H1 (cell line): Measurements from ENCODE around the gene GZMM. TPM values are rescaled to one million over a fixed set of nuclear protein-coding genes. Genes with fewer than 3 reads are reported as not detected.

Source experiments
- CTCF ChIA-PET: fragments of 300-600 bp; sonication (Branson Sonifier 250); formaldehyde crosslinking; loops from one replicate; lab custom pipeline; 2021; ENCODE audit not compliant: partially characterized antibody; lab: Charles Lee
- POLR2A ChIA-PET: fragments of 300-600 bp; sonication (Branson Sonifier 250); formaldehyde crosslinking; loops from one replicate; lab custom pipeline; 2021; ENCODE audit warnings: inconsistent platforms; ENCODE audit not compliant: partially characterized antibody; lab: Charles Lee
- DNase-seq, 2 experiments: peaks; one replicate each; pipeline versions ENCODE4 v3.0.0 to v3.0.0-alpha.2; 2010 to 2022; ENCODE audit warnings: low spot score in 2 of 2, low read depth in 1 of 2, mixed read lengths in 1 of 2
- FAIRE-seq: peaks from 2 replicates; lab custom pipeline; 2011; peaks lifted over from hg19 to GRCh38; lab: Jason Lieb, UNC
- H2AFZ ChIP-seq: 2 replicates; pipeline ENCODE4 v1.8.1; 2012; ENCODE audit warnings: low read length, inconsistent platforms
- H2AK5ac ChIP-seq: 2 replicates; pipeline ENCODE4 v1.6.1; 2013; ENCODE audit warnings: low read depth, low read length
- H2BK120ac ChIP-seq: replicated peaks from 2 replicates; pipeline ENCODE3; 2013; ENCODE audit warnings: low read depth, low read length, inconsistent platforms
- H2BK12ac ChIP-seq: 2 replicates; pipeline ENCODE4 v1.6.1; 2013; ENCODE audit warnings: low read depth, low read length
- H2BK15ac ChIP-seq: 2 replicates; pipeline ENCODE4 v1.6.1; 2013; ENCODE audit warnings: low read length
- H2BK20ac ChIP-seq: 2 replicates; pipeline ENCODE4 v1.6.1; 2013; ENCODE audit warnings: low read length
- H2BK5ac ChIP-seq: 2 replicates; pipeline ENCODE4 v1.6.1; 2013; ENCODE audit warnings: low read depth, low read length
- H3K14ac ChIP-seq: 2 replicates; pipeline ENCODE4 v1.6.1; 2013; ENCODE audit warnings: inconsistent platforms; ENCODE audit not compliant: insufficient read length
- H3K18ac ChIP-seq: 2 replicates; pipeline ENCODE4 v1.6.1; 2013; ENCODE audit warnings: low read length; ENCODE audit errors: extremely low read depth
- H3K23ac ChIP-seq: 2 replicates; pipeline ENCODE4 v1.6.1; 2013; ENCODE audit warnings: inconsistent platforms; ENCODE audit not compliant: insufficient read length
- H3K23me2 ChIP-seq: 2 replicates; pipeline ENCODE4 v1.6.1; 2013; ENCODE audit warnings: low read depth, low read length
- H3K27ac ChIP-seq: 2 replicates; pipeline ENCODE4 v1.6.1; 2011; ENCODE audit warnings: low read depth, low read length, inconsistent platforms
- H3K27me3 ChIP-seq, 4 experiments: replicated peaks in 1 of 4; 1 replicate in 1 of 4; 2 replicates in 3 of 4; pipeline versions ENCODE4 v1.6.1 to v1.8.1; 2011 to 2013; ENCODE audit warnings: low read length in 3 of 4, mild to moderate bottlenecking in 3 of 4, inconsistent platforms in 2 of 4, mixed read lengths in 2 of 4, moderate library complexity in 1 of 4; ENCODE audit not compliant: control insufficient read depth in 3 of 4, insufficient read depth in 3 of 4; ENCODE audit errors: extremely low read depth in 1 of 4
- H3K36me3 ChIP-seq, 4 experiments: 2 replicates each; pipeline versions ENCODE4 v1.6.1 to v1.8.1; 2011 to 2013; ENCODE audit warnings: mild to moderate bottlenecking in 4 of 4, low read length in 3 of 4, moderate library complexity in 2 of 4, control low read depth in 1 of 4, inconsistent platforms in 1 of 4; ENCODE audit not compliant: insufficient read depth in 4 of 4, control insufficient read depth in 2 of 4
- H3K4ac ChIP-seq: replicated peaks from 2 replicates; pipeline ENCODE3; 2013; ENCODE audit warnings: low read length, low read depth, mixed read lengths, inconsistent platforms; ENCODE audit not compliant: insufficient read length
- H3K4me1 ChIP-seq, 4 experiments: replicated peaks in 1 of 4; 1 replicate in 1 of 4; 2 replicates in 3 of 4; pipeline versions ENCODE4 v1.6.1 to v1.8.1; 2011 to 2013; ENCODE audit warnings: low read length in 3 of 4, inconsistent platforms in 2 of 4, mixed read lengths in 1 of 4; ENCODE audit not compliant: insufficient read depth in 4 of 4, control insufficient read depth in 3 of 4
- H3K4me2 ChIP-seq, 2 experiments: 2 replicates each; pipeline versions ENCODE4 v1.6.1 to v1.8.1; 2011 to 2013; ENCODE audit warnings: low read depth in 2 of 2, low read length in 2 of 2, control low read depth in 1 of 2, inconsistent platforms in 1 of 2, mild to moderate bottlenecking in 1 of 2; ENCODE audit not compliant: insufficient read depth in 1 of 2
- H3K4me3 ChIP-seq, 4 experiments: fragments of 200-600, 300-600 bp in 1 of 4; sonication (generic), shearing (Covaris generic), sonication (Bioruptor Twin) in 1 of 4; 2 replicates each; pipeline versions ENCODE4 v1.5.1 to v1.8.1; 2011 to 2016; ENCODE audit warnings: low read length in 4 of 4, low read depth in 3 of 4, control low read depth in 2 of 4, inconsistent platforms in 2 of 4, mild to moderate bottlenecking in 2 of 4, mixed read lengths in 1 of 4, moderate library complexity in 1 of 4; ENCODE audit not compliant: insufficient read depth in 2 of 4; ENCODE audit errors: extremely low read depth in 1 of 4
- H3K56ac ChIP-seq: replicated peaks from 2 replicates; pipeline ENCODE3; 2013; ENCODE audit warnings: low read depth, mild to moderate bottlenecking, mixed read lengths, low read length, inconsistent platforms; ENCODE audit not compliant: insufficient read length
- H3K79me1 ChIP-seq: 2 replicates; pipeline ENCODE4 v1.6.1; 2013; ENCODE audit warnings: low read depth, low read length, control low read depth
- H3K79me2 ChIP-seq, 2 experiments: 2 replicates each; pipeline versions ENCODE4 v1.6.1 to v1.8.1; 2012 to 2013; ENCODE audit warnings: low read length in 2 of 2, mild to moderate bottlenecking in 2 of 2, inconsistent platforms in 1 of 2; ENCODE audit not compliant: insufficient read depth in 2 of 2, control insufficient read depth in 1 of 2
- H3K9ac ChIP-seq, 4 experiments: replicated peaks in 1 of 4; 1 replicate in 1 of 4; 2 replicates in 3 of 4; pipeline versions ENCODE4 v1.6.1 to v1.8.1; 2011 to 2013; ENCODE audit warnings: low read depth in 3 of 4, low read length in 3 of 4, control low read depth in 2 of 4, mild to moderate bottlenecking in 2 of 4, moderate library complexity in 2 of 4, inconsistent platforms in 1 of 4; ENCODE audit errors: extremely low read depth in 1 of 4
- H3K9me3 ChIP-seq, 2 experiments: 2 replicates each; pipeline versions ENCODE4 v1.6.1 to v1.8.1; 2012 to 2013; ENCODE audit warnings: mild to moderate bottlenecking in 2 of 2, moderate library complexity in 2 of 2, control low read depth in 1 of 2, inconsistent platforms in 1 of 2, low read depth in 1 of 2, low read length in 1 of 2, mixed read lengths in 1 of 2; ENCODE audit not compliant: insufficient read depth in 2 of 2
- H4K20me1 ChIP-seq, 2 experiments: replicated peaks in 1 of 2; 2 replicates each; pipeline versions ENCODE3 to v1.8.1; 2011 to 2013; ENCODE audit warnings: inconsistent platforms in 2 of 2, low read length in 2 of 2, mild to moderate bottlenecking in 1 of 2; ENCODE audit not compliant: insufficient read depth in 2 of 2, control insufficient read depth in 1 of 2
- H4K5ac ChIP-seq: 2 replicates; pipeline ENCODE4 v1.6.1; 2013; ENCODE audit warnings: low read length, low read depth, mixed read lengths, inconsistent platforms; ENCODE audit not compliant: insufficient read length
- H4K8ac ChIP-seq: 2 replicates; pipeline ENCODE4 v1.8.0; 2013; ENCODE audit warnings: mild to moderate bottlenecking, moderate library complexity, low read length, inconsistent platforms; ENCODE audit not compliant: insufficient read depth; ENCODE audit errors: extremely low read depth
- H4K91ac ChIP-seq: replicated peaks from 2 replicates; pipeline ENCODE3; 2013; ENCODE audit warnings: low read length, mixed read lengths, inconsistent platforms; ENCODE audit not compliant: insufficient read length
- HDAC2 ChIP-seq, 2 experiments: fragments of 300-600 bp in 1 of 2; sonication (generic) in 1 of 2; IDR thresholded peaks; 2 replicates each; pipeline ENCODE4 v1.6.1; 2011 to 2012; ENCODE audit warnings: low read depth in 2 of 2, low read length in 2 of 2, mild to moderate bottlenecking in 2 of 2, moderate library complexity in 2 of 2, borderline replicate concordance in 1 of 2, inconsistent platforms in 1 of 2
- RXRA ChIP-seq: IDR thresholded peaks from 2 replicates; pipeline ENCODE4 v1.6.1; 2011; ENCODE audit warnings: low read depth, mild to moderate bottlenecking, low read length, moderate library complexity; ENCODE audit not compliant: insufficient read depth
- WGBS, 2 experiments: shearing (Covaris generic) in 1 of 2; methylation state at CpG; one replicate each; pipeline versions ENCODE4 v1.1.6 to v1.1.7; 2013 to 2015; ENCODE audit warnings: low lambda C conversion rate in 2 of 2, mixed read lengths in 2 of 2, inconsistent platforms in 1 of 2, low coverage in 1 of 2, missing lambda C conversion rate in 1 of 2; ENCODE audit not compliant: insufficient replicate concordance in 2 of 2, insufficient coverage in 1 of 2, insufficient read length in 1 of 2; ENCODE audit errors: extremely low coverage in 1 of 2, missing lambda C conversion rate in 1 of 2; 5-methylcytosine and 5-hydroxymethylcytosine counted together
- polyA plus RNA-seq, 7 experiments: library from polyadenylated mRNA; depleted of rRNA in 3 of 7; stranded (reverse) in 5 of 7; unstranded in 2 of 7; fragments of >200 nt in 5 of 7; fragments of 200-250 nt in 2 of 7; gene quantifications; 1 replicate in 5 of 7; 2 replicates in 1 of 7; 4 replicates in 1 of 7; pipeline versions ENCODE4 v1.2.1 to v1.2.3, GENCODE V29; 2011 to 2013; ENCODE audit warnings: missing spikeins in 2 of 7, mixed read lengths in 2 of 7
- total RNA-seq: library from RNA; stranded (reverse); fragmentation: NEBNext Ultra II Directional; extraction: Animal tissue kit (Norgen Biotek cat#: 25700); gene quantifications from 2 replicates; pipeline ENCODE4 v1.2.1, GENCODE V29; 2021

The GZMM gene
- total and polyA plus RNA-seq, 2 of the 8 experiments (the other 6 are each of a cell fraction or from before 2014, with no cell fraction given): 0.09 to 0.32 TPM

DNA sequence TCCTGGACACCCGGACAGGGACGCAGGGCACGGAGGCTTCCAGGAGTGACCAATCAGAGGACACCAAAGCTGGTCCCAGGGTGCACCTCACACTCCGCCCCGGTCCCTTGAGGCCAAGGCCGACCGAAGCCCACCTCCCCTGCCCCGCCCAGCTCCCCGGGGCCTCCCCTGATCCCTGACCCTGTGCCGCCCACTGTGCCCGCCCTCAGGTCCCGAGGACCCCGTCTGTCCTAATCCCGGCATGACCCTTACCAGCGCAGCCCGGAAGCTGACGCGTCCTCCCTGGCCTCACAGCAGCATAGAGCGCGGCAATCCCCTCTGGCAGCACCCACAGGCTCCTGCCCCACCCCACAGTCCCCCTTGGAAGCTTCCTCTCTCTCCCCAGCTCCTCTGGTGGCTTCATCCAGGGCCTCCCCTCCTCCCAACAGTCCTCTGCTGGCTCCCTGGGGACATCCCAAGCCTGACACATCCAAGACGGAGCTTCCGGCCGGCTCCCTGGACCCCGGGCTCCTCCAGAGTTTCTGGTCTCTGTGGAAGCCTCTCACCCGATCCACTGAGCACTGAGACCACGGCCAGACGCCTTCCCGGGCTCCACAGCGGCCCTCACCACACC lies 19.7 kb upstream of the GZMM start:
- CTCF ChIA-PET: interaction anchor here (0.5 to 2.5 kb wide), 4 partner anchors 9 to 108 kb away, joined by 3 to 13 read pairs (median 4); no protein-coding TSS in a partner anchor
- Histone ChIP-seq H2BK15ac (no peak overlapping the region), H3K79me1 (no peaks in the 10 kb centered on the region), H2AK5ac (no peak overlapping the region), H3K14ac (no peak overlapping the region), H4K20me1 (no peaks in the 10 kb centered on the region), H2BK20ac (no peak overlapping the region), H3K27ac (no peak overlapping the region), H3K4me3 (no peak overlapping the region), H3K9ac (no peak overlapping the region), H3K18ac (no peak overlapping the region), H4K8ac (no peak overlapping the region), H3K9me3 (peaks cover 10 to 21% of the 10 kb centered on the region in 2 experiments; a peak in 2 of 4 replicates), H3K4ac (no peak overlapping the region), H3K36me3 (peaks cover 0 to 7% (median 0%) of the 10 kb centered on the region in 4 experiments; a peak in 1 of 8 replicates), H3K56ac (no peak overlapping the region), H3K79me2 (no peaks in the 10 kb centered on the region), H3K23me2 (0 out of 2 replicates have a peak, but pooled peaks cover 2% of the 10 kb centered on the region), H4K5ac (no peak overlapping the region), H3K4me1 (peaks cover 0 to 3% (median 0%) of the 10 kb centered on the region in 4 experiments; a peak in 2 of 7 replicates), H2BK5ac (no peak overlapping the region), H3K4me2 (no peak overlapping the region), H2BK120ac (no peak overlapping the region), H3K23ac (no peak overlapping the region), H4K91ac (no peak overlapping the region), H3K27me3 (peaks cover 0 to 5% (median 0%) of the 10 kb centered on the region in 4 experiments; a peak in 1 of 7 replicates), H2BK12ac (no peak overlapping the region), H2AFZ (no peak overlapping the region)
- no peak for FAIRE-seq
- POLR2A ChIA-PET: interaction anchor here (0.7 to 3.1 kb wide), 6 partner anchors 9 to 257 kb away, joined by 3 to 10 read pairs (median 4); no protein-coding TSS in a partner anchor
- WGBS, 2 experiments: 82% methylated on average over 12 of the region's 29 CpGs; no CpG with 5 or more reads in 1 of the 2 experiments
- no peak for DNase-seq
- TF ChIP-seq HDAC2 (IDR thresholded peaks at IDR 0.05; ENCODE audit: borderline replicate concordance in 1 of 2, low read depth in 2 of 2, low read length in 2 of 2): no peak
- TF ChIP-seq RXRA: no peak
